Measurements from ENCODE around the gene SPINDOC. TPM values are rescaled to one million over a fixed set of nuclear protein-coding genes. Genes with fewer than 3 reads are reported as not detected.
A peak's percentile ranks its signal among the peaks of the same experiment; 100 is the strongest.

Gene SPINDOC
- total RNA-seq, 2 donors from 2014 or later = 96.1 to 103 TPM

DNA sequence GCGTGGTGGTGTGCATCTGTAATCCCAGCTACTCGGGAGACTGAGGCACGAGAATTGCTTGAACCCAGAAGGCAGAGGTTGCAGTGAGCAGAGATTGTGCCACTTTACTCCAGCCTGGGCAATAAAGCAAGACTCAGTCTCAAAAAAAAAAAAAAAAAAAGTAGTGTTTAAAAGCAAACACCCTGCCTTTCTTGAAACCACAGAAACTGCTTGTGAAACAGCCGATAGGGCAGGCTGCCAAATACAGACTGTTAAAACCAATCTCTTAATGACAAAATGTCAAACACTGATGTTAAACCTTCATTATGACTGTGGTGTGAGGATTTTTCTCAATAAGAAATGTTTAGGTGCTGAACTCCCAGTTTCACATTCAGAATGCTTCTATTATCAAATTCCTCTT, 53.0 kb downstream of the SPINDOC start:
- Mint-ChIP-seq H3K4me3 (no peak overlapping the region), H3K4me1 (peaks cover 41% of the 10 kb centered on the region), H3K27me3 (ENCODE audit: insufficient read depth) (no peaks in the 10 kb centered on the region), H3K27ac (no peak overlapping the region), H3K9me3 (no peaks in the 10 kb centered on the region), H3K36me3 (ENCODE audit: low read depth) (peaks cover 18% of the 10 kb centered on the region)
- Histone ChIP-seq H3K4me1 (ENCODE audit: control insufficient read depth, insufficient read depth, low read length) (peaks cover 15% of the 10 kb centered on the region), H3K4me3 (ENCODE audit: low read length) (peak overlapping the region; percentile 20), H3K9ac (ENCODE audit: extremely low read depth, low read length, poor library complexity, severe bottlenecking) (no peak overlapping the region), H3K36me3 (ENCODE audit: control insufficient read depth, insufficient read depth, low read length) (peaks cover 13% of the 10 kb centered on the region), H3K9me3 (ENCODE audit: control insufficient read depth, low read length) (no peaks in the 10 kb centered on the region), H3K27ac (ENCODE audit: low read depth, low read length) (no peak overlapping the region), H3K27me3 (ENCODE audit: control insufficient read depth, insufficient read depth, low read length, poor library complexity, severe bottlenecking) (no peaks in the 10 kb centered on the region)
- TF ChIP-seq CTCF (conservative IDR thresholded peaks at IDR 0.05) = no peak
- WGBS, 2 experiments (ENCODE audit: insufficient coverage in 1 of 2, insufficient read length in 1 of 2) = 93 to 100% methylated on average over 2 to 4 of the region's 4 CpGs
- DNase-seq = no peak

- Histone ChIP-seq H3K9me3 (ENCODE audit: control insufficient read depth, low read length) (no peaks in the 10 kb centered on the region), H3K36me3 (ENCODE audit: control insufficient read depth, insufficient read depth, low read length) (peaks cover 11% of the 10 kb centered on the region), H3K9ac (ENCODE audit: extremely low read depth, low read length, poor library complexity, severe bottlenecking) (no peak overlapping the region), H3K27ac (ENCODE audit: low read depth, low read length) (no peak overlapping the region), H3K4me3 (ENCODE audit: low read length) (no peak overlapping the region), H3K4me1 (ENCODE audit: control insufficient read depth, insufficient read depth, low read length) (peaks cover 15% of the 10 kb centered on the region), H3K27me3 (ENCODE audit: control insufficient read depth, insufficient read depth, low read length, poor library complexity, severe bottlenecking) (no peaks in the 10 kb centered on the region)
- WGBS, 2 experiments (ENCODE audit: insufficient coverage in 1 of 2, insufficient read length in 1 of 2) = 93 to 96% methylated on average over 3 to 4 of the region's 4 CpGs
- Mint-ChIP-seq H3K27me3 (ENCODE audit: insufficient read depth) (no peaks in the 10 kb centered on the region), H3K4me1 (peaks cover 50% of the 10 kb centered on the region), H3K27ac (peak overlapping the region; percentile 37), H3K4me3 (no peak overlapping the region), H3K36me3 (ENCODE audit: low read depth) (peaks cover 11% of the 10 kb centered on the region), H3K9me3 (no peaks in the 10 kb centered on the region)
- DNase-seq = no peak
- TF ChIP-seq CTCF (conservative IDR thresholded peaks at IDR 0.05) = no peak
Measured at GRCh38 chr11:63867511-63867910, 54.3 kb downstream of the SPINDOC start.

DNA sequence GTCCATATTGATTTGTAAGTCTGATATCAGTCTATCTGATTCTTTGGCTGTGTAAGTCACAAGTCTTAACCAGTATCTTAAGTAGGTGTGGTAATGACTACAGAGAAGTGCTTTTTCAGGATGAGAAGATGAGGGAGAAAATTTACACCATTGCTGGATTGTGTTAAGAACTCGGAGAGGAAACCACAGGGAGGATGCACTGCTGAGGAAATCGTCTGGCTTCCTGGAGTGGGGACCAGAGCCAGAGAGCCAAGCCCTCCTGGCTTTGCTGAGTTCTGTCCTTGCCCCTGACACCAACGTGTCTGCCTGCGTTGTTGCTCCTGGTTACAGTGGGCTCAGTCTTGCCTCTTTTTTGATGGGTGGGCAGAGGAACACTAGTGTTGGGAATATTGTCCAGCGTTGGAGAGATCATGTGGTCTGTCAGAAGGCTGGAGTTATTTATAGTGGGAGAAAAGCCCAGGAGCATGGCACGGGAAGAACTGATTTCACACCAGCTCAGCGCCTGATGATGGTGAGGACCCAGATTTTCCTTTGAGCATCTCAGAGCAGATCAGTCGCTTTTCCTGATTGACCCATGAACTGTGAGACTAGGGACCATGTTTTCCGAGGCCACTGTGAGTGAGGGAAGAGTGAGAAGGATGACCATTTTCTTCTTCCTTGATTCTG, 55.3 kb downstream of the SPINDOC start:
- no peak for TF ChIP-seq CTCF (conservative IDR thresholded peaks at IDR 0.05)
- no peaks in the 10 kb centered on the region for H3K27me3 ChIP-seq (ENCODE audit: control insufficient read depth, insufficient read depth, low read length, poor library complexity, severe bottlenecking)
- H3K27ac ChIP-seq (ENCODE audit: low read depth, low read length) = no peak overlapping the region
- H3K9me3 Mint-ChIP-seq = no peaks in the 10 kb centered on the region
- H3K9me3 ChIP-seq (ENCODE audit: control insufficient read depth, low read length) = no peaks in the 10 kb centered on the region
- H3K27me3 Mint-ChIP-seq (ENCODE audit: insufficient read depth) = no peaks in the 10 kb centered on the region
- WGBS, 2 experiments (ENCODE audit: insufficient coverage in 1 of 2, insufficient read length in 1 of 2) = 85 to 95% methylated on average over 6 to 9 of the region's 9 CpGs
- no peak overlapping the region for H3K9ac ChIP-seq (ENCODE audit: extremely low read depth, low read length, poor library complexity, severe bottlenecking)
- no peak overlapping the region for H3K4me3 ChIP-seq (ENCODE audit: low read length)
- peaks cover 5% of the 10 kb centered on the region for H3K36me3 ChIP-seq (ENCODE audit: control insufficient read depth, insufficient read depth, low read length)
- peaks cover 15% of the 10 kb centered on the region for H3K4me1 ChIP-seq (ENCODE audit: control insufficient read depth, insufficient read depth, low read length)
- H3K4me3 Mint-ChIP-seq = no peak overlapping the region
- peaks cover 7% of the 10 kb centered on the region for H3K36me3 Mint-ChIP-seq (ENCODE audit: low read depth)
- H3K27ac Mint-ChIP-seq = no peak overlapping the region
- peaks cover 50% of the 10 kb centered on the region for H3K4me1 Mint-ChIP-seq
- DNase-seq = no peak
